Measurements from ENCODE around the gene MTMR10. TPM values are rescaled to one million over a fixed set of nuclear protein-coding genes. Genes with fewer than 3 reads are reported as not detected.

The MTMR10 gene, protein sequence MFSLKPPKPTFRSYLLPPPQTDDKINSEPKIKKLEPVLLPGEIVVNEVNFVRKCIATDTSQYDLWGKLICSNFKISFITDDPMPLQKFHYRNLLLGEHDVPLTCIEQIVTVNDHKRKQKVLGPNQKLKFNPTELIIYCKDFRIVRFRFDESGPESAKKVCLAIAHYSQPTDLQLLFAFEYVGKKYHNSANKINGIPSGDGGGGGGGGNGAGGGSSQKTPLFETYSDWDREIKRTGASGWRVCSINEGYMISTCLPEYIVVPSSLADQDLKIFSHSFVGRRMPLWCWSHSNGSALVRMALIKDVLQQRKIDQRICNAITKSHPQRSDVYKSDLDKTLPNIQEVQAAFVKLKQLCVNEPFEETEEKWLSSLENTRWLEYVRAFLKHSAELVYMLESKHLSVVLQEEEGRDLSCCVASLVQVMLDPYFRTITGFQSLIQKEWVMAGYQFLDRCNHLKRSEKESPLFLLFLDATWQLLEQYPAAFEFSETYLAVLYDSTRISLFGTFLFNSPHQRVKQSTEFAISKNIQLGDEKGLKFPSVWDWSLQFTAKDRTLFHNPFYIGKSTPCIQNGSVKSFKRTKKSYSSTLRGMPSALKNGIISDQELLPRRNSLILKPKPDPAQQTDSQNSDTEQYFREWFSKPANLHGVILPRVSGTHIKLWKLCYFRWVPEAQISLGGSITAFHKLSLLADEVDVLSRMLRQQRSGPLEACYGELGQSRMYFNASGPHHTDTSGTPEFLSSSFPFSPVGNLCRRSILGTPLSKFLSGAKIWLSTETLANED
- 18.6 and 25.4 TPM in 2 replicates for total RNA-seq

DNA sequence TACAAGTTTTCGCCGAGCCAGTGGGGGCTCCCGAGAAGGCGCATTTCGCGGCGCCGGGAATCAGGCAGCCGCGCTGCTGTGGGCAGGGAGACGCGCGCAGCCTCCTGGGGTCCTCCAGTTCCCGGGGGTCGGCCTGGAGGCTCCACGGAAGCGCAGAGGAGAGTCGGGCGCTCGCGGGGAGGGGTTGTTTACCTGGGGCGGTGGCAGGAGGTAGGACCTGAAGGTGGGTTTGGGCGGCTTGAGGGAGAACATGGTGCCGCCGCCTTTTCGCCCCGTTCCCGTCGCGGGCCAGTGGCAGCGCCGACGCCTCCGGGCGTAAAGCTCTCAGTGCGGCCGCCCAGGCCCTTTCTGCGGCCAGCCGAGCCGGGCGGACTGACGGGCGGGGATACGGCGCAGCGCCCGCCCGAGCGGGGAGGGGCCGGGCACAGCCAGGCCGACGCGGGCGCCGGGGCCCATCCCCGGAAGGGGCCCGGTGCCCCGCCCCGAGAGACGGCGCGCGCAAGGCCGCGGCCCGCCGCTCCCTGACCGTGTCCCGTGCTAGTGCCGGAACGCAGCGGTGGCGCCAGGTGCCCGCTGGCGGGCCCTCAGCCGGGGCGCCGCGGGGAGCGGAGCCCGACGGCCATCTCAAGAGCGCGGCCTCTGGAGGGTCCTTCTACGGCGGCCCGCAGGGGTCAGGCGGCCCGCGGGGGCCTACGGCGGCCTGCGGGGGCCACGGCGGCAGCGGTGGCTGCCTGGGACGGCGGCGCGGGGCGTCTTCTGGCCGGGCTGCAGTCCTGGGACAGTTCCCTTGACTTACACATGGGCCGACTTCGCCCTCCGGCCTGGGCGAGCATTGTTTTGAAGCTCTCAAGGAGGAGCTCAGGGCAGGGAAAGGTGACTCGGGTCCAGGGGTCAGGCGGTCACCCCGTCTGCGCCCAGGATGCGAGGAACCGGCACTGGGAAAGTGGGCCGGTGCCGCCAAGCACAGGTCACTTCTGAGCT, at the start of gene MTMR10:
TSS of gene MTMR10 (minus strand) at position 374 of the 981 bp plus-strand sequence. CDS start at position 252, 122 bp downstream.

DNA sequence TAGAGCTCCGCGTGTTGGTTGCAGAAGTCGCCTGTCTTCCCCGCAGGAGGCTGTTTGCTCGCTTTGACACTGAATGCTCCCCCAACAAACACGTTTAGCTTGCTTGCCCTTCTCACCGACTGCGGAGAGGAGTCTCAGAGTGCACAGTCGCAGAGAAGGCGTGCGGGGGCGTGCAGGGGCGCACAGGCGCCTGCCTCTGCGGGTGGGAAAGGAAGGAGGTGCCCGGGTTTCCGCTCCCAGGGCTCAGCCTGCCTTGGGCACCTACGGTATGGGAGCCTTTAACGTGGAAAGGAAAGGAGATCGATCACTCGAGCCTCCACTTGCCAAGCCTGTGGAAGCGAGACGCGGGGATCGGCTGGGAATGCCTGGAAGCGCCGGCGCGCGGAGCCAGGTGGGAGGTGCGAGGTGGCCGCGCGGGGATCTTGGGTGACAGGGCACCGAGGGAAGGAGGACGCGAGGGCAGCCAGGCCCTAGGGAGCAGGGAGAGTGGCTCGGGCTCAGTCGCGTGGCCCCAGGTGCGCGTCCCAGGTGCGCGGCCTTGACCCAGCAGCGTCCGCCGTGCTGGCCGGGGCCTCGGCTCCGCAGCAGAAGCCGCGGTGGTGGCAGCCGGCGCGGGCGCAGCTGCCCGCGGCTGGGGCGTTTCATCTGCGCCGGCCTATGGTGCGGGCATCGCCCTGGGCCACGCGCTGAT, 87.8 kb downstream of the MTMR10 start, which contains the start of gene FAN1:
TSS of gene FAN1 (plus strand) at position 419 of the 691 bp plus-strand sequence. CDS start 749 bp downstream, outside the sequence.

Other genes starting within 250 kb of the MTMR10 start
- 12.2 and 13.6 TPM in 2 replicates for gene FAN1, start 87.7 kb downstream of the MTMR10 start, total RNA-seq
- not detected in 2 replicates for gene TRPM1, start 110.1 kb upstream of the MTMR10 start, total RNA-seq